HEK293 (cell line): ENCODE data around the gene LBH.

Experiments used
- CTCF ChIA-PET: fragments of 350-600 bp; formaldehyde crosslinking; extraction: SDS; loops from one replicate; lab custom pipeline; 2021; ENCODE audit warnings: antibody characterized with exemption; lab: Yijun Ruan, JAX
- POLR2A ChIA-PET: fragments of 300-600 bp; formaldehyde crosslinking; extraction: SDS; loops from one replicate; lab custom pipeline; 2020; ENCODE audit warnings: antibody characterized with exemption, inconsistent platforms; lab: Yijun Ruan, JAX
- H3K27ac ChIP-seq: fragments of 200-500 bp; sonication (Bioruptor generic); 2 replicates; pipeline ENCODE4 v1.5.1; 2014; ENCODE audit warnings: low read depth, low read length, control low read depth, inconsistent platforms; ENCODE audit errors: extremely low read depth
- H3K36me3 ChIP-seq, 2 experiments: fragments of 200-500 bp in 1 of 2; sonication (Bioruptor generic) in 1 of 2; 1 replicate in 1 of 2; 2 replicates in 1 of 2; pipeline ENCODE4 v1.5.1; 2014 to 2017; ENCODE audit warnings: inconsistent platforms in 2 of 2, low read length in 2 of 2; ENCODE audit not compliant: control insufficient read depth in 2 of 2, insufficient read depth in 1 of 2
- H3K4me1 ChIP-seq: fragments of 200-500 bp; sonication (Bioruptor generic); 2 replicates; pipeline ENCODE4 v1.5.1; 2014; ENCODE audit warnings: mild to moderate bottlenecking, low read length, inconsistent platforms; ENCODE audit not compliant: control insufficient read depth, insufficient read depth
- H3K4me3 ChIP-seq: 2 replicates; pipeline ENCODE4 v1.5.1; 2011; ENCODE audit warnings: low read depth, mild to moderate bottlenecking, control low read depth, low read length, moderate library complexity
- H3K9me3 ChIP-seq: fragments of 200-500 bp; sonication (Bioruptor generic); 2 replicates; pipeline ENCODE4 v1.5.1; 2014; ENCODE audit warnings: low read depth, low read length, inconsistent platforms; ENCODE audit not compliant: control insufficient read depth, insufficient read depth
- GLIS2 ChIP-seq: fragments of 450-650 bp; formaldehyde crosslinking; IDR thresholded peaks from 2 replicates; pipeline ENCODE4 v1.5.1; 2016; ENCODE audit warnings: missing biosample characterization, missing genetic modification characterization
- KLF7 ChIP-seq: fragments of 450-650 bp; formaldehyde crosslinking; IDR thresholded peaks from 2 replicates; pipeline ENCODE4 v1.5.1; 2016; ENCODE audit warnings: missing biosample characterization, missing genetic modification characterization, borderline replicate concordance
- SP7 ChIP-seq: fragments of 450-650 bp; formaldehyde crosslinking; IDR thresholded peaks from 2 replicates; pipeline ENCODE4 v1.5.1; 2016; ENCODE audit warnings: missing biosample characterization, missing genetic modification characterization
- TSHZ1 ChIP-seq: fragments of 450-650 bp; formaldehyde crosslinking; IDR thresholded peaks from 2 replicates; pipeline ENCODE4 v1.5.1; 2016; ENCODE audit warnings: missing biosample characterization, missing genetic modification characterization, borderline replicate concordance
- ZBTB17 ChIP-seq: fragments of 450-650 bp; formaldehyde crosslinking; IDR thresholded peaks from 2 replicates; pipeline ENCODE4 v1.5.1; 2016; ENCODE audit warnings: missing biosample characterization, missing genetic modification characterization
- ZNF121 ChIP-seq: fragments of 450-650 bp; formaldehyde crosslinking; IDR thresholded peaks from 2 replicates; pipeline ENCODE4 v1.5.1; 2016; ENCODE audit warnings: missing biosample characterization, missing genetic modification characterization
- ZNF140 ChIP-seq: fragments of 450-650 bp; formaldehyde crosslinking; IDR thresholded peaks from 2 replicates; pipeline ENCODE4 v1.5.1; 2016; ENCODE audit warnings: missing biosample characterization, missing genetic modification characterization
- ZNF175 ChIP-seq: fragments of 450-650 bp; formaldehyde crosslinking; IDR thresholded peaks from 2 replicates; pipeline ENCODE4 v1.5.1; 2016; ENCODE audit warnings: missing biosample characterization, missing genetic modification characterization
- ZNF302 ChIP-seq: fragments of 450-650 bp; formaldehyde crosslinking; IDR thresholded peaks from 2 replicates; pipeline ENCODE4 v1.5.1; 2016; ENCODE audit warnings: missing biosample characterization, missing genetic modification characterization, low read depth
- ZNF341 ChIP-seq: fragments of 450-650 bp; formaldehyde crosslinking; IDR thresholded peaks from 2 replicates; pipeline ENCODE4; 2016; ENCODE audit warnings: low read depth, missing biosample characterization, missing genetic modification characterization
- ZNF571 ChIP-seq: fragments of 450-650 bp; formaldehyde crosslinking; IDR thresholded peaks from 2 replicates; pipeline ENCODE4 v1.5.0; 2017; ENCODE audit warnings: missing biosample characterization, missing genetic modification characterization
- TF ChIP-seq, protein P1 (sequence below): fragments of 450-650 bp; formaldehyde crosslinking; IDR thresholded peaks from 2 replicates; pipeline ENCODE4 v1.5.1; 2017; ENCODE audit warnings: missing biosample characterization, missing genetic modification characterization

Gene LBH

GRCh38 chr2:30302566-30302965, 71.2 kb downstream of the LBH start:
- Histone ChIP-seq H3K36me3 (no peaks in the 10 kb centered on the region), H3K27ac (no peak overlapping the region), H3K4me3 (no peak overlapping the region), H3K4me1 (no peaks in the 10 kb centered on the region; the same call in 1 of the 2 replicates), H3K9me3 (no peaks in the 10 kb centered on the region)
- ChIA-PET CTCF (interaction anchor here (0.6 kb wide), 1 partner anchor 16 kb away, joined by 5 read pairs; no protein-coding TSS in a partner anchor), POLR2A (interaction anchor here (0.7 kb wide), 1 partner anchor 71 kb away, joined by 4 read pairs; no protein-coding TSS in a partner anchor)
- TF ChIP-seq ZNF175 (tag by site-specific recombination) (no peak), ZNF571 (tag by site-specific recombination) (no peak), KLF7 (tag by site-specific recombination) (no peak), ZNF140 (tag by site-specific recombination) (no peak)

DNA sequence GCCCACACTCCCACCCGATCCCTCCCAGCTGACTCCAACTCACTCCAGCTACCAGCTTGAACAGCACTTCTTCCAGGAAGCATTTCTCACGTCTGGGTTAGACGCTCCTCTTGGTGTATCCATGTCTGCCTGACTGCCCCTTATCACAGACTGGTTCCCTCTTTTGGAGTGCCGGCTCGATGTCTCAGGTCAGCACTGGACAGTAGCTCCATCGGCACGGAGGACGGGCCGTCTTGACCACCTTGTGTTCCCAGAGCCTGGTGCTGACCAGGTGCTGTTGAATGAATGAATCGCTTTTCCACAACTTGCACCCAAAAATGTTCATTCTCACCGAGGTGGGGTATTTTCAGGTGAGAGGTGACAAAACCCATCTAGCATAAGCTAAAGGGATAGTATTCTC, 71.8 kb downstream of the LBH start:
- no peak overlapping the region for H3K4me3 ChIP-seq
- CTCF ChIA-PET = interaction anchor here (0.6 kb wide), 1 partner anchor 16 kb away, joined by 5 read pairs; no protein-coding TSS in a partner anchor
- H3K27ac ChIP-seq = no peak overlapping the region
- H3K4me1 ChIP-seq = no peaks in the 10 kb centered on the region; the same call in 1 of the 2 replicates
- TF ChIP-seq GLIS2 (tag by site-specific recombination) = no peak
- peak; percentile 50 for TF ChIP-seq ZNF341 (tag by site-specific recombination)
- H3K9me3 ChIP-seq = no peaks in the 10 kb centered on the region
- POLR2A ChIA-PET = interaction anchor here (0.7 kb wide), 1 partner anchor 71 kb away, joined by 4 read pairs; no protein-coding TSS in a partner anchor
- H3K36me3 ChIP-seq = no peaks in the 10 kb centered on the region

GRCh38 chr2:30305235-30305634, 73.9 kb downstream of the LBH start:
- CTCF ChIA-PET = no interaction called here

More at GRCh38 chr2:30305235-30305634, 73.9 kb downstream of the LBH start:
- Histone ChIP-seq H3K27ac (no peak overlapping the region), H3K9me3 (no peaks in the 10 kb centered on the region), H3K4me3 (no peak overlapping the region), H3K4me1 (no peaks in the 10 kb centered on the region; the same call in 1 of the 2 replicates), H3K36me3 (no peaks in the 10 kb centered on the region)
- POLR2A ChIA-PET = interaction anchor here (0.7 kb wide), 1 partner anchor 310 kb away, joined by 4 read pairs; no protein-coding TSS in a partner anchor
- no peak for TF ChIP-seq ZNF121 (tag by site-specific recombination)
- no peak for TF ChIP-seq TSHZ1 (tag by site-specific recombination)
- no peak for TF ChIP-seq SP7
- no peak for TF ChIP-seq ZBTB17 (tag by site-specific recombination)
- no peak for TF ChIP-seq ZNF302 (tag by site-specific recombination)
- TF ChIP-seq, protein P1, sequence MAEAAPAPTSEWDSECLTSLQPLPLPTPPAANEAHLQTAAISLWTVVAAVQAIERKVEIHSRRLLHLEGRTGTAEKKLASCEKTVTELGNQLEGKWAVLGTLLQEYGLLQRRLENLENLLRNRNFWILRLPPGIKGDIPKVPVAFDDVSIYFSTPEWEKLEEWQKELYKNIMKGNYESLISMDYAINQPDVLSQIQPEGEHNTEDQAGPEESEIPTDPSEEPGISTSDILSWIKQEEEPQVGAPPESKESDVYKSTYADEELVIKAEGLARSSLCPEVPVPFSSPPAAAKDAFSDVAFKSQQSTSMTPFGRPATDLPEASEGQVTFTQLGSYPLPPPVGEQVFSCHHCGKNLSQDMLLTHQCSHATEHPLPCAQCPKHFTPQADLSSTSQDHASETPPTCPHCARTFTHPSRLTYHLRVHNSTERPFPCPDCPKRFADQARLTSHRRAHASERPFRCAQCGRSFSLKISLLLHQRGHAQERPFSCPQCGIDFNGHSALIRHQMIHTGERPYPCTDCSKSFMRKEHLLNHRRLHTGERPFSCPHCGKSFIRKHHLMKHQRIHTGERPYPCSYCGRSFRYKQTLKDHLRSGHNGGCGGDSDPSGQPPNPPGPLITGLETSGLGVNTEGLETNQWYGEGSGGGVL (tag by site-specific recombination) = no peak
